Right hindlimb (tissue), 1 donor: ENCODE data around the gene KRTAP22-2.

Source experiments
- DNase-seq: peaks from one replicate; pipeline ENCODE4 v3.0.0-alpha.2; 2018

KRTAP22-2 gene

GRCh38 chr21:30590297-30590696, at the start of gene KRTAP22-2:
TSS of gene KRTAP22-2 (minus strand) at chr21:30590397.
- no peak for DNase-seq

GRCh38 chr21:30638686-30639085, 48.5 kb upstream of the KRTAP22-2 start:
- DNase-seq: no peak

GRCh38 chr21:30634906-30635305, 44.7 kb upstream of the KRTAP22-2 start, which contains the start of gene KRTAP20-2:
TSS of gene KRTAP20-2 (plus strand) at chr21:30635206. CDS start at chr21:30635264, 58 bp downstream.
- no peak for DNase-seq

- no peak for DNase-seq
These were observed 39.0 kb upstream of the KRTAP22-2 start for GRCh38 chr21:30629200-30629599.

DNA sequence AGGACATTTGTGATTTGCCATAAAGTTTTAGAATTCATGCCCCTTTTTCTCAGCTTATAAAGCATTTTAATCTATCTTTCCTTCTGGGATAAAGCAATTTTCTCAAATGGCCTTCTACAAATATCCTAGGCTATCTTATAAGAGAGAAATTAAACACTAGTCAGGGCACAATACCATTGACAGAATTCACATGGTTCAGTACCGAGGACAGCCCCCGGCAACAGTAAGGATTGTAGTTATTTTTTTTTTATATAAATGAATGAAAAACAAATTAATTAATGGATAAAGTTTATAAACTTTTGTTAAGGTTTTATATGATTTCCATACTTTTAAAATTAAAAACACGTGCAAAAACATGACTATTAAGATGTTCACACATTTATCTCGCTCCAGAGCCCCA, 37.9 kb upstream of the KRTAP22-2 start:
- no peak for DNase-seq

- DNase-seq: no peak
These were observed 35.4 kb upstream of the KRTAP22-2 start for GRCh38 chr21:30625449-30626165.

GRCh38 chr21:30623362-30623761, 33.2 kb upstream of the KRTAP22-2 start:
- DNase-seq: no peak

DNA sequence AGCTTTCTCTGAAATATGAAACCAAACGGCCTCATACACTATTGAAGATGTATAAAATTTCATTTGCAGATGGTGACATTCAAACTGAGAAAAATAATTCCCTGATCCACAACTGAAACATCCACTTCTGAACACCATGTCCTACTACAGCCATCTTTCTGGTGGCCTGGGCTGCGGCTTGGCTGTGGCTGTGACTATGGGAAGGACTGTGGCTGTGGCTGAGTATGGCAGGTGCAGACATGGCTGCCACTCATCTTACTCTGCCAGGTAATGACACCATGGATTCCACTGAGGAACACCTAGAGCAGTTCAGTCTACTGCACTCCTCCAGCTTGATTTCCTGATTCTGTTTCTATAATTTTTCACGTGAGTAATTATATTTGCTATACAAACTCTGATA, 30.3 kb upstream of the KRTAP22-2 start, which contains the start of gene KRTAP20-4:
Gene KRTAP20-4 (plus strand): TSS at position 106 of the 400 bp plus-strand sequence.
- DNase-seq: no peak

DNA sequence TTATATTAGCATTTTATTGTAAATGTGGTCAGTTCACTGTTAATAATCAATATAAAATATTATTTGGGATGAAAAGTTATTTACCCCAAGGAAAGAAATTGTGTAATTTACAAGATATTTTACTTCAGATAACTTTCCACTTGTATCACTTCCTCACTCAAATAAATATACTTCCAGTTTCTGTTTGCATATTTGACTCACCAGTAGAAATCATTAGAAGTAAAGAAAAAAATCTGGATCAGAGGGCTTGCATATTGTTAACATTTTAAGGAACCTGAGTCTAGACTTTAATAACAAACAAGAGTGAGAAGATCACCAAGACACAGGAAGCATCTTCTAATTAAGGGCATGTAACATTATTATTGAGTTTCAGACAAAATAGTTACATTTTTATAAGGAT, 29.9 kb upstream of the KRTAP22-2 start:
- DNase-seq: no peak

DNA sequence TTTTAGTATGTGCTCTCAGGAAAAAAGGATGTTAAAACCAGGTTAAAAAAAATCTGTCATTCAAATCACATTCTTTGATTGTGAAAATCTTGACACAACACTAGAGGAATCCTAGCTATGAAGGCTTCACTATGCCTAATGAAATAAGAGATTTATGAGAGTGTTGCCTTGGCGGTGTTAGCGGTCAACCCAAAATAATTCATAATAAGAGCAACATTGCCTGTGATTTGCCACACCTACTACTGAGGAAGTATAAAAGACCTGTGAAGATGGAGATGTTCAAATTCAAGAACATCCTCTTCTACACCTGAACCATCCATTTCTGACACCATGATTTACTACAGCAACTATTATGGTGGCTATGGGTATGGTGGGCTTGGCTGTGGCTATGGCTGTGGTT, 25.9 kb upstream of the KRTAP22-2 start, which contains the start of gene KRTAP20-1:
Gene KRTAP20-1 (plus strand): TSS at position 301 of the 400 bp plus-strand sequence. CDS start 30 bp downstream, at position 331.
- no peak for DNase-seq

DNA sequence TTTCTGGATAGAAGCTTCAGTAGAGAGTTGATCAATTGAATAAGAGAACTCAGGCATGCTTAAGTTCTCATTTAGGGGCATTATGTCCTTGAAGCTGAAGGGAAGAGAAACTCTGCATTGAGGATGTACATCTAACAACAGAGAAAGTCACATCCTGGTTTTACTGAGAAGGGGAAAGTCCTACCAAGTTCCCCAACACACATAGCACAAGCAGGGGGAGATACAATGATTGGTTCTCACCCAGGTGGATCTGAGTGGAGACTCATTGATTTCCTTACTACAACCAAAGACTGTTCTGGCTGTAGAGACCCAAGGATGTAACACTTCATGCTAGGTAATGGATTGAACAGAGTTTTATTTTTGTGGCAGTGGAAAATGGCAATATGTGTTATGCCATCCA, 25.0 kb upstream of the KRTAP22-2 start:
- DNase-seq: no peak

DNA sequence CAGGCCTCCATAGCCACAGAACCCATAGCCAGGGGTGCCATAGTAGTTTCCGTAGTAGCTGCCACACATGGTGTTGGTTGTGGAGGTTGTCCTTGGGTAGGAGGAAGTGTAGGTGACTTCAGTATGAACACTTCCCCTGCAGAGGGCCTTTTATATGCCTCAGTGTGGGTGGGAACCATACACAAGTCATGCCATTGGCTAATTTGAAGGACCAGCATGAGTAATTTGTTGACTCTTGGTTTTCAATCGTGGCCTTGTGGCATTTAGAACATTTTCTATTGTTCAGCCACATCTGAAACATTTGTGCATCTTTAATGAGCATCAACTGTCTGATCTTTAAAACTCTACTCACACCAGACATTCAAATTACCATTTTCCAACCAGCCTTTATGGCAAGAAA, 23.6 kb upstream of the KRTAP22-2 start, which contains the start of gene KRTAP6-1:
Gene KRTAP6-1 (minus strand): TSS at position 95 of the 400 bp plus-strand sequence. CDS start 26 bp downstream, at position 69.
- no peak for DNase-seq

GRCh38 chr21:30612132-30612531, 21.9 kb upstream of the KRTAP22-2 start:
- no peak for DNase-seq

GRCh38 chr21:30605968-30606367, 15.8 kb upstream of the KRTAP22-2 start:
- DNase-seq: no peak

- DNase-seq: no peak
These were observed 10.6 kb upstream of the KRTAP22-2 start, which contains the start of gene KRTAP22-1 for GRCh38 chr21:30600787-30601186. TSS of gene KRTAP22-1 (plus strand) at chr21:30601087.

DNA sequence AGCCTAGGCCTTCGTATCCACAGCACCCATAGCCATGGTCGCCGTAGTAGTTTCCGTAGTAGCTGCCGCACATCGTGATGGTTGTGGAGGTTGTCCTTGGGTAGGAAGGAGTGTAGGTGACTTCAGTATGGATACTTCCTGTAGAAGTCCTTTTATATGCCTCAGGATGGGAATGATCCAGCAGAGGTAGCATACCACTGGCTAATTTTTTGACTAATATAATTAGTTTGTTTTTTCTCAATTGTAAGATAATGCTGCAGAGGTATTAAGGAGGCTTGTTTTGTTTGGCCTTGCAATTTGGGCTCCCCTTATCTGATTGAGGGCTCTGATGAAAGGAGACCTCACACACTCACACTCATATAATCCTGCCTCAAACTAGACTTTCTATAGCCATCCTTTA, 8.6 kb upstream of the KRTAP22-2 start, which contains the start of gene KRTAP6-2:
Gene KRTAP6-2 (minus strand): TSS at position 101 of the 400 bp plus-strand sequence. CDS start 28 bp downstream, at position 73.
- DNase-seq: no peak

GRCh38 chr21:30592140-30592539, 1.9 kb upstream of the KRTAP22-2 start, which contains the start of gene KRTAP6-3:
TSS of gene KRTAP6-3 (plus strand) at chr21:30592440. CDS start at chr21:30592446, 6 bp downstream.
- no peak for DNase-seq

GRCh38 chr21:30582870-30583269, 7.3 kb downstream of the KRTAP22-2 start:
- DNase-seq: no peak

GRCh38 chr21:30580132-30580531, 10.1 kb downstream of the KRTAP22-2 start:
- no peak for DNase-seq

DNA sequence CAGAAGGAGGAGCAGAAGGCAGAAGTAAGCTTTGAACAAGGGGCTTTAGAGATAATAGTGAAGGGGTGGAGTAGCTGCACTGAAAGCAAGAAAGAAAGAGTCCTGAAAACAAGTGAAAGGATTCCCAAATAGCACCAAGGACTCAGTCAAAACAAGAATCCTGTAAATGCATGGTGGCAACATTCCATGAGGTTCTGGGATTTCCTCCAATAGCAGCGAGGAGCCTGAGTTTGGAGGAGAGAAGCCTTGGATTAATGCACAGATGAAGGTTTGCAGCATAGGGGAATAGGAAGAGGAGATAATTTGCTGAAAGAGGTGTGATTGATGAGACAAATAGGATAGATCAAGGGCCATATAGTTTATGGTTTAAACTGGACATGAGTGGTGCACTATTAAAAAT, 10.9 kb downstream of the KRTAP22-2 start:
- DNase-seq: no peak

- no peak for DNase-seq
These were observed 12.4 kb downstream of the KRTAP22-2 start for GRCh38 chr21:30577766-30578165.

DNA sequence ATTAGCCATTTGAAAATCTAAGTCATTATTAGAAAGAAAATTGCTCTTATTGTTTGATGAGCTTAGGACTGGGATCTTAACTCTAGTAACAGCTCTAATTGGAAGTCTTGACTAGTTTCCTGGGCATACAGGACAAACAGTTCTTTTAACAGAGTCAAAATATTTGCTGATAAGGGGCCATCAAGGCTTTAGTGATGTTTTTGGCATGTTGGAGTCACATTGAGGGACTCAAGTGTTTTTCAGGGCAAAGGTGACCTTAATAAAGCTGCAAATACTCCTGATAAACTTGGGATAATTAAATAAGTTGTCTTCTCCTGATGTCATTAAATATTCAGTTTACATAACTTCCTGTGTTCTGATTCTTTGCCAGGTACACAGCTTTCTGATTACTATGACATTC, 22.6 kb downstream of the KRTAP22-2 start:
- DNase-seq: no peak

DNA sequence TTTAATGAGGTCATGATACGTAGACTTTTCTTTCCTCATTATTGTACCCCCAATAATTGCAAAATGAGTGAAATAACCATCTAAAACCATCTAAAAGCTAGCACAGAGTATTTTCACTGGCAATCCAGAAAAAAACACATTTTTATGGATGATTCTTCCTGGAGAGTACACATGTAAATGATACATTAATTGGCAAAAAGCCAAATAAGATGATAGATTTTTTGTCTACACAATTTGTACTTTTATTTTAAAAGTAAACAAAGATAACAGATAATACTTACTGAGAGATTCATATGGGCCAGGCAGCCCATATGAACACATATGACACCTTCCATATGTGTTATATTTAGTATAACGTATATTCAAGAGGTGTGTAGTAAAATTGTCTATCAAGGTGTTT, 26.6 kb downstream of the KRTAP22-2 start:
- no peak for DNase-seq

GRCh38 chr21:30563072-30563471, 27.1 kb downstream of the KRTAP22-2 start:
- DNase-seq: no peak
